ENCODE measurements around the gene C1orf115.

Gene C1orf115

GRCh38 chr1:220747437-220748088 lies 57.4 kb downstream of the C1orf115 start:
- H3K4me3 ChIP-seq (ENCODE audit: low read length) = peak overlapping the region; percentile 62
- TF ChIP-seq CTCF (IDR thresholded peaks at IDR 0.05; ENCODE audit: insufficient read depth, low read depth, low read length, missing control alignments) = no peak
- DNase-seq (ENCODE audit: low read depth) = no peak

DNA sequence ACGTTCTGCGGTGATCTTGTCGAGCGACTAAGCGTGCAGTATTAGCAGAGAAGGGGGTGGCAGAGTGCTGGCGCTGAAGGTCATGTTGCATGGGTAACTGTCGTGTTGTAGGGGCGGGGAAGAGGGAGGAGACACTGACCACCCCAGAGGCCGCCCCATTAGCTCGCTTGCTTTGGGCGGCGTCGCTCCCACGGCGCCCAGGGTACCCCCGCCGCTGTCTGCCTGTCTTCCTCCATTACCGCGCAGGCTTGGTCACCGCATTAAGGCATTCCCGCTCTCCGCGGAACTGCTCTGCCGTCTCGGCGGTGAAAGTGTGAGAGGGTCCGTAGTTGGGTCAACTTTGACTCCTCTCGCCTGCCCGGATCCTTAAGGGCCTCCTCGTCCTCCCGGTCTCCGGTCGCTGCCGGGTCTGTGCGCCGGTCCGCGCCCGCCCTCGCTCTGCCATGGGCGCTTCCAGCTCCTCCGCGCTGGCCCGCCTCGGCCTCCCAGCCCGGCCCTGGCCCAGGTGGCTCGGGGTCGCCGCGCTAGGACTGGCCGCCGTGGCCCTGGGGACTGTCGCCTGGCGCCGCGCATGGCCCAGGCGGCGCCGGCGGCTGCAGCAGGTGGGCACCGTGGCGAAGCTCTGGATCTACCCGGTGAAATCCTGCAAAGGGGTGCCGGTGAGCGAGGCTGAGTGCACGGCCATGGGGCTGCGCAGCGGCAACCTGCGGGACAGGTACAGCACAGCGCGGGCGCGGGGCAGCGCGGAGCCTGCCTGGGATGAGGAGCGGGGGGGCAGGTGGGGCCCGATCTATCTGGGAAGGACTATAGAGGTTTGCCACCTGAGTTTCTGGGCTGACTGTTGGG lies 58.1 kb downstream of the C1orf115 start, which contains the start of gene MTARC2:
MTARC2 (plus strand) TSS at position 234 of the 846 bp plus-strand sequence; CDS start at position 444, 210 bp downstream.
- peak within 1 kb of the TSS; percentile 62 for H3K4me3 ChIP-seq (ENCODE audit: low read length)
- TF ChIP-seq CTCF (IDR thresholded peaks at IDR 0.05; ENCODE audit: insufficient read depth, low read depth, low read length, missing control alignments) = no peak
- DNase-seq (ENCODE audit: low read depth) = peak; percentile 67
